GM21381 (cell line): ENCODE data around the gene KRTAP4-8.
"Not testable (repeated sequence)": the region's sequence is repeated elsewhere in the genome, so short reads cannot be mapped to it uniquely, and the experiment has no call there.

Experiments
- ATAC-seq: cut with Tn5 transposase; IDR thresholded peaks from one replicate; pipeline ENCODE4 v1.9.1; 2021; ENCODE audit warnings: mild to moderate bottlenecking, moderate library complexity; ENCODE audit not compliant: unreplicated experiment

KRTAP4-8 gene

GRCh38 chr17:41108728-41109386 is 10.9 kb upstream of the KRTAP4-8 start:
- not testable (repeated sequence) for ATAC-seq

- no peak for ATAC-seq
These were observed 10.1 kb upstream of the KRTAP4-8 start for GRCh38 chr17:41107941-41108450.

GRCh38 chr17:41105347-41105746 is 7.4 kb upstream of the KRTAP4-8 start, which contains the start of gene KRTAP4-9:
Gene KRTAP4-9, plus strand, starts transcription at chr17:41105389. Its CDS starts 0 bp downstream, at chr17:41105389.
- ATAC-seq = not testable (repeated sequence)

GRCh38 chr17:41104386-41105038 is 6.6 kb upstream of the KRTAP4-8 start:
- ATAC-seq = not testable (repeated sequence)

- no peak for ATAC-seq
These were observed 6.0 kb upstream of the KRTAP4-8 start for GRCh38 chr17:41103896-41104295.

- no peak for ATAC-seq
These were observed 3.8 kb upstream of the KRTAP4-8 start, which contains the start of gene KRTAP4-16 for GRCh38 chr17:41101586-41102259. Gene KRTAP4-16, minus strand, starts transcription at chr17:41102209. Its CDS starts 0 bp downstream, at chr17:41102209.

- ATAC-seq = not testable (repeated sequence)
These were observed 1.9 kb upstream of the KRTAP4-8 start for GRCh38 chr17:41099682-41100480.

- no peak for ATAC-seq
These were observed 539 bp upstream of the KRTAP4-8 start for GRCh38 chr17:41098481-41098880.

GRCh38 chr17:41096055-41096454 is 1.9 kb downstream of the KRTAP4-8 start:
- no peak for ATAC-seq

GRCh38 chr17:41088760-41089352 is 9.1 kb downstream of the KRTAP4-8 start:
- ATAC-seq = not testable (repeated sequence)

- not testable (repeated sequence) for ATAC-seq
These were observed 13.7 kb downstream of the KRTAP4-8 start, which contains the start of gene KRTAP4-7 for GRCh38 chr17:41084100-41084856. Gene KRTAP4-7, plus strand, starts transcription at chr17:41084150. Its CDS starts 57 bp downstream, at chr17:41084207.

GRCh38 chr17:41083427-41083826 is 14.5 kb downstream of the KRTAP4-8 start:
- ATAC-seq = not testable (repeated sequence)

GRCh38 chr17:41082626-41083025 is 15.3 kb downstream of the KRTAP4-8 start:
- ATAC-seq = no peak

- ATAC-seq = no peak
These were observed 21.2 kb downstream of the KRTAP4-8 start for GRCh38 chr17:41076788-41077187.

- no peak for ATAC-seq
These were observed 24.3 kb downstream of the KRTAP4-8 start for GRCh38 chr17:41073676-41074075.

GRCh38 chr17:41071606-41072360 is 26.2 kb downstream of the KRTAP4-8 start:
- ATAC-seq = no peak

- no peak for ATAC-seq
These were observed 28.9 kb downstream of the KRTAP4-8 start for GRCh38 chr17:41069031-41069430.

- no peak for ATAC-seq
These were observed 30.7 kb downstream of the KRTAP4-8 start for GRCh38 chr17:41067281-41067680.
